H1 (cell line): ENCODE data around the gene TAL2. TPM values are rescaled to one million over a fixed set of nuclear protein-coding genes. Genes with fewer than 3 reads are reported as not detected.

Source experiments
- BRCA1 ChIP-seq: IDR thresholded peaks from 2 replicates; pipeline ENCODE4 v1.6.1; 2012; ENCODE audit warnings: low read depth, low read length, improper control_type of control experiment
- CHD7 ChIP-seq: fragments of 300-600 bp; sonication (generic); IDR thresholded peaks from 2 replicates; pipeline ENCODE4 v1.7.1; 2012; ENCODE audit warnings: low read length, moderate library complexity, mild to moderate bottlenecking, inconsistent platforms; ENCODE audit not compliant: insufficient replicate concordance
- CTCF ChIP-seq, 3 experiments: IDR thresholded peaks; 1 replicate in 2 of 3; 2 replicates in 1 of 3; pipeline versions ENCODE4 v1.5.1 to v1.6.1; 2011; ENCODE audit warnings: low read length in 3 of 3, mild to moderate bottlenecking in 3 of 3, inconsistent platforms in 2 of 3, low read depth in 1 of 3, moderate library complexity in 1 of 3; ENCODE audit not compliant: insufficient read depth in 1 of 3; ENCODE audit errors: control extremely low read depth in 1 of 3
- KDM1A ChIP-seq: fragments of 200-600, 300-600 bp; sonication (generic); IDR thresholded peaks from 2 replicates; pipeline ENCODE4 v1.7.1; 2016; ENCODE audit warnings: mild to moderate bottlenecking, low read length, borderline replicate concordance
- RXRA ChIP-seq: IDR thresholded peaks from 2 replicates; pipeline ENCODE4 v1.6.1; 2011; ENCODE audit warnings: low read depth, mild to moderate bottlenecking, low read length, moderate library complexity; ENCODE audit not compliant: insufficient read depth
- YY1 ChIP-seq: IDR thresholded peaks from 2 replicates; pipeline ENCODE4 v1.6.1; 2011; ENCODE audit warnings: low read depth, mild to moderate bottlenecking, low read length
- polyA plus RNA-seq, 7 experiments: library from polyadenylated mRNA; depleted of rRNA in 3 of 7; stranded (reverse) in 5 of 7; unstranded in 2 of 7; fragments of >200 nt in 5 of 7; fragments of 200-250 nt in 2 of 7; gene quantifications; 1 replicate in 5 of 7; 2 replicates in 1 of 7; 4 replicates in 1 of 7; pipeline versions ENCODE4 v1.2.1 to v1.2.3, GENCODE V29; 2011 to 2013; ENCODE audit warnings: missing spikeins in 2 of 7, mixed read lengths in 2 of 7
- total RNA-seq: library from RNA; stranded (reverse); fragmentation: NEBNext Ultra II Directional; extraction: Animal tissue kit (Norgen Biotek cat#: 25700); gene quantifications from 2 replicates; pipeline ENCODE4 v1.2.1, GENCODE V29; 2021

TAL2 gene
- total and polyA plus RNA-seq, 2 of the 8 experiments (the other 6 are each of a cell fraction or from before 2014, with no cell fraction given), result 0.65 to 0.82 TPM

GRCh38 chr9:105636331-105636730, 25.9 kb upstream of the TAL2 start (continued):
- TF ChIP-seq CHD7 (no peak), BRCA1 (no peak), YY1 (no peak), KDM1A (no peak), CTCF (IDR thresholded peaks at IDR 0.05; ENCODE audit: control extremely low read depth in 1 of 3, insufficient read depth in 1 of 3, low read depth in 1 of 3, low read length in 3 of 3) (no peak), RXRA (no peak)
- TF ChIP-seq, all 59 proteins: peak for 0
